Omental fat pad (tissue), 4 donors: Measurements from ENCODE around the gene SCN9A. TPM values are rescaled to one million over a fixed set of nuclear protein-coding genes. Genes with fewer than 3 reads are reported as not detected.

Source experiments
- ATAC-seq: fragments of 150-250 bp; one replicate; pipeline ENCODE4 v1.9.1; 2016; ENCODE audit warnings: mild to moderate bottlenecking, moderate library complexity; ENCODE audit not compliant: low FRiP score
- DNase-seq: peaks from one replicate; pipeline ENCODE4 v3.0.0-alpha.2; 2019; ENCODE audit warnings: low spot score
- CTCF ChIP-seq, 3 donors: fragments of 450-650 bp; IDR thresholded peaks; one replicate each; pipeline ENCODE4 v1.5.1; 2016 to 2017; ENCODE audit warnings: antibody characterized with exemption in 3 of 3, mild to moderate bottlenecking in 3 of 3, moderate library complexity in 2 of 3
- total RNA-seq, 4 donors: library from RNA; depleted of rRNA; stranded (reverse); fragments of >200 nt; gene quantifications; one replicate each; pipeline ENCODE4 v1.1.0, GENCODE V29; 2016

The SCN9A gene
- total RNA-seq, 4 donors from 2014 or later = 6.0 to 13.9 (median 7.1) TPM

DNA sequence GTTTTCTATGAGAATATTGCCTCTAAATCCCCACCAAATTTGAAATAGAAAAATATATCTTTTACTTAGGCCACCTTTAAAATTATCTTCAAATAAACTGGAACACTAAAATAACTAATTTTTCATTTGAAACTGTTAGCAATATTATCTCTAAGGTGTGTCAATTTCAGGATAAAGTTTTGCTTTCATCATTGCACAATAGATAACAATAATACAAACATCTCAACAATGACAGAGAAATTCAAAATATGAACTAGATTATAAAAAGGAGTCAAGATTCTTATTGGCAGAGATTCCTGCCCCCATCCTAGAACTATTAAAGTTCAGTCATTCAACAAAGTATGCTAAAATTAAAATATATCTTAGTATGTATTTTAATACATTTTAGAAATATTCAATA lies 117.9 kb downstream of the SCN9A start:
- ATAC-seq = no peak
- TF ChIP-seq CTCF (IDR thresholded peaks at IDR 0.05) = no peak
- DNase-seq = no peak

- no peak for ATAC-seq
- no peak for TF ChIP-seq CTCF (IDR thresholded peaks at IDR 0.05)
- no peak for DNase-seq
Measured at GRCh38 chr2:166256896-166257295, 118.8 kb downstream of the SCN9A start.

- ATAC-seq = no peak
Measured at GRCh38 chr2:166249318-166249717, 126.4 kb downstream of the SCN9A start.

GRCh38 chr2:166246901-166247300 lies 128.8 kb downstream of the SCN9A start:
- ATAC-seq = no peak
- no peak for TF ChIP-seq CTCF (IDR thresholded peaks at IDR 0.05)

More at GRCh38 chr2:166249318-166249717, 126.4 kb downstream of the SCN9A start:
- no peak for TF ChIP-seq CTCF (IDR thresholded peaks at IDR 0.05)
- no peak for DNase-seq

DNA sequence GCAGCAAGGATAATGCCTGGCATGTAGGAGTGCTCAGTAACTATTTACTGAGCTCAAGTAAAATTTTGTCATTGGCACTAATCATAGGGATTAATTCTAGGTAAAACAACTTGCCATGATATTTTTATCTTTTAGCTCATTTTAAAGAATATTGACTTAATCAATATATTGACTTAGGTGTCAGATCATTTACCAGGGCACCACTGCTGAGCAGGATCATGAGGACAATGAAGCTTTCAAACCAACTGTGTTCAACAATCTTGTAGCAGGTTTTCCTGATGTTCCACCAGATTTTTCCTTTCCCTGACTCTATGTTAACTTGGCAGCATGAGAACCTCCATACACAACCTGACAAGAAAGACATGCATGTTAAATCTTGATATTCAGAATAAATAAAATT lies 133.4 kb downstream of the SCN9A start:
- ATAC-seq (no peak), DNase-seq (no peak)
- no peak for TF ChIP-seq CTCF (IDR thresholded peaks at IDR 0.05)

More at GRCh38 chr2:166246901-166247300, 128.8 kb downstream of the SCN9A start:
- no peak for DNase-seq

- DNase-seq (no peak), ATAC-seq (no peak)
- TF ChIP-seq CTCF (IDR thresholded peaks at IDR 0.05) = no peak
Measured at GRCh38 chr2:166240387-166241313, 135.1 kb downstream of the SCN9A start.

DNA sequence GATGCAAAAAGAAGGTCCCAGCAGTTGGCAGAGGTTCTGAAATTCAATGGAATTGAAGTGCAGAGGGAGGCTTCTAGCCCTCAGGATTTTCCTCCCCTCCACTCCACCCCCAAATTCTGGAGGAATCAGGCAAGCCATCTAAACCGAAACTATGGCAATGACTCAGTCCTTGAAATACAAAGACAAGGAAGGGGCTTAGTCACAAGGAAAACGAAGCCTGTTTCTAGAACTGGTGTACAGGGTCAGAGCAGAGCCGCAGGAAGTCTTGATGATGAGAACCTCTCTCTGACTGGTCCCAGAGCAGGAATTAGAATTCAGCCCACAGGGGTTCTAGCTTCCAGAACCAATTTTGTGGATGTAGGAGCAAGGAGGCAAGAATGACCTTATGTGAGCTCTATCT lies 136.2 kb downstream of the SCN9A start:
- DNase-seq (no peak), ATAC-seq (no peak)
- no peak for TF ChIP-seq CTCF (IDR thresholded peaks at IDR 0.05)
